CD14-positive monocyte (primary cell): ENCODE measurements around the gene NAXE. TPM values are rescaled to one million over a fixed set of nuclear protein-coding genes. Genes with fewer than 3 reads are reported as not detected.
A peak's percentile ranks its signal among the peaks of the same experiment; 100 is the strongest.

Experiments
- DNase-seq, 3 donors: peaks; one replicate each; pipeline ENCODE4 v3.0.0-alpha.2; 2011 to 2022
- H2AFZ ChIP-seq: 2 replicates; pipeline ENCODE4 v1.6.0; 2012; ENCODE audit warnings: mild to moderate bottlenecking, low read depth, low read length, inconsistent platforms; ENCODE audit not compliant: insufficient read depth, poor library complexity, severe bottlenecking
- H3K27ac ChIP-seq, 2 donors: 1 replicate in 1 of 2; 2 replicates in 1 of 2; pipeline ENCODE4 v1.5.1; 2012 to 2013; ENCODE audit warnings: low read length in 2 of 2, control low read depth in 1 of 2, inconsistent platforms in 1 of 2, low read depth in 1 of 2, mild to moderate bottlenecking in 1 of 2
- H3K27me3 ChIP-seq, 2 donors: one replicate each; pipeline versions ENCODE4 v1.6.0 to v1.6.1; 2011 to 2013; ENCODE audit warnings: low read length in 2 of 2; ENCODE audit not compliant: control insufficient read depth in 2 of 2, insufficient read depth in 2 of 2
- H3K36me3 ChIP-seq, 2 donors: replicated peaks in 1 of 2; 1 replicate in 1 of 2; 2 replicates in 1 of 2; pipeline versions ENCODE4 v1.5.1 to v1.6.1; 2012 to 2013; ENCODE audit warnings: low read length in 2 of 2, control low read depth in 1 of 2, inconsistent platforms in 1 of 2, mild to moderate bottlenecking in 1 of 2; ENCODE audit not compliant: insufficient read depth in 2 of 2, control insufficient read depth in 1 of 2
- H3K4me1 ChIP-seq, 2 donors: 1 replicate in 1 of 2; 2 replicates in 1 of 2; pipeline versions ENCODE4 v1.5.1 to v1.6.1; 2012 to 2013; ENCODE audit warnings: low read length in 2 of 2, control low read depth in 1 of 2, inconsistent platforms in 1 of 2, mild to moderate bottlenecking in 1 of 2, moderate library complexity in 1 of 2; ENCODE audit not compliant: insufficient read depth in 2 of 2, control insufficient read depth in 1 of 2
- H3K4me2 ChIP-seq: replicated peaks from 2 replicates; pipeline ENCODE3; 2012; ENCODE audit warnings: low read length, moderate library complexity, mild to moderate bottlenecking; ENCODE audit not compliant: poor library complexity, severe bottlenecking; ENCODE audit errors: extremely low read depth
- H3K4me3 ChIP-seq, 3 experiments: fragments of 200-600 bp in 1 of 3; sonication (generic) in 1 of 3; replicated peaks in 1 of 3; 1 replicate in 2 of 3; 2 replicates in 1 of 3; pipeline ENCODE4 v1.5.1; 2011 to 2013; ENCODE audit warnings: low read length in 3 of 3, mild to moderate bottlenecking in 3 of 3, control low read depth in 2 of 3, low read depth in 2 of 3, inconsistent platforms in 1 of 3, moderate library complexity in 1 of 3
- H3K79me2 ChIP-seq: 2 replicates; pipeline ENCODE4 v1.6.0; 2012; ENCODE audit warnings: mild to moderate bottlenecking, control low read depth, inconsistent platforms, low read length, moderate library complexity; ENCODE audit not compliant: insufficient read depth
- H3K9ac ChIP-seq: 2 replicates; pipeline ENCODE4 v1.6.0; 2017; ENCODE audit warnings: low read length, mild to moderate bottlenecking; ENCODE audit not compliant: insufficient read depth, poor library complexity, severe bottlenecking
- H3K9me3 ChIP-seq, 2 donors: replicated peaks in 1 of 2; 1 replicate in 1 of 2; 2 replicates in 1 of 2; pipeline versions ENCODE4 v1.5.1 to v1.6.1; 2012 to 2013; ENCODE audit warnings: low read length in 2 of 2, control low read depth in 1 of 2; ENCODE audit not compliant: control insufficient read depth in 1 of 2, insufficient read depth in 1 of 2
- H4K20me1 ChIP-seq: 2 replicates; pipeline ENCODE4 v1.6.0; 2012; ENCODE audit warnings: mild to moderate bottlenecking, low read length, control low read depth, moderate library complexity; ENCODE audit not compliant: insufficient read depth
- H3K27ac Mint-ChIP-seq, 7 donors: one replicate each; pipeline ENCODE4 v1.8.0; 2020; ENCODE audit warnings: mild to moderate bottlenecking in 7 of 7, mixed read lengths in 7 of 7, moderate library complexity in 6 of 7, inconsistent platforms in 2 of 7
- H3K27me3 Mint-ChIP-seq, 3 donors: one replicate each; pipeline ENCODE4 v1.8.0; 2021 to 2022; ENCODE audit warnings: low read depth in 3 of 3, mild to moderate bottlenecking in 3 of 3, mixed read lengths in 3 of 3, moderate library complexity in 3 of 3, inconsistent platforms in 1 of 3
- H3K36me3 Mint-ChIP-seq, 2 donors: one replicate each; pipeline ENCODE4 v1.8.0; 2020; ENCODE audit warnings: mixed read lengths in 2 of 2, inconsistent platforms in 1 of 2, mild to moderate bottlenecking in 1 of 2
- H3K4me1 Mint-ChIP-seq: one replicate; pipeline ENCODE4 v1.8.0; 2020; ENCODE audit warnings: mild to moderate bottlenecking, mixed read lengths
- H3K4me3 Mint-ChIP-seq, 2 donors: one replicate each; pipeline ENCODE4 v1.8.0; 2020; ENCODE audit warnings: mild to moderate bottlenecking in 2 of 2, mixed read lengths in 2 of 2, moderate library complexity in 1 of 2
- H3K9me3 Mint-ChIP-seq, 7 donors: one replicate each; pipeline ENCODE4 v1.8.0; 2020 to 2022; ENCODE audit warnings: mixed read lengths in 7 of 7, mild to moderate bottlenecking in 6 of 7, moderate library complexity in 6 of 7, inconsistent platforms in 2 of 7
- CTCF ChIP-seq: fragments of 200-600 bp; IDR thresholded peaks from one replicate; pipeline ENCODE4 v1.8.0; 2022; ENCODE audit warnings: antibody characterized with exemption, mild to moderate bottlenecking
- WGBS: methylation state at CpG from one replicate; pipeline ENCODE4 v1.1.5; 2013; ENCODE audit warnings: missing lambda C conversion rate; ENCODE audit not compliant: insufficient coverage; 5-methylcytosine and 5-hydroxymethylcytosine counted together
- intact Hi-C, 2 donors: fragments of 100-400 bp; cut with micrococcal nuclease; formaldehyde crosslinking; loops; one replicate each; pipeline versions ENCODE4 v1.15.0 to v1.15.1; 2023
- polyA plus RNA-seq, 3 donors: library from polyadenylated mRNA; depleted of rRNA in 1 of 3; unstranded in 2 of 3; stranded (reverse) in 1 of 3; fragments of 300-500 nt in 2 of 3; fragments of >200 nt in 1 of 3; fragmentation: Illumina TruSeq in 2 of 3; gene quantifications; 1 replicate in 2 of 3; 2 replicates in 1 of 3; pipeline ENCODE4 v1.2.3, GENCODE V29; 2012 to 2021

The NAXE gene
- polyA plus RNA-seq, 3 donors: 23.7 to 81.7 (median 54.9) TPM

DNA sequence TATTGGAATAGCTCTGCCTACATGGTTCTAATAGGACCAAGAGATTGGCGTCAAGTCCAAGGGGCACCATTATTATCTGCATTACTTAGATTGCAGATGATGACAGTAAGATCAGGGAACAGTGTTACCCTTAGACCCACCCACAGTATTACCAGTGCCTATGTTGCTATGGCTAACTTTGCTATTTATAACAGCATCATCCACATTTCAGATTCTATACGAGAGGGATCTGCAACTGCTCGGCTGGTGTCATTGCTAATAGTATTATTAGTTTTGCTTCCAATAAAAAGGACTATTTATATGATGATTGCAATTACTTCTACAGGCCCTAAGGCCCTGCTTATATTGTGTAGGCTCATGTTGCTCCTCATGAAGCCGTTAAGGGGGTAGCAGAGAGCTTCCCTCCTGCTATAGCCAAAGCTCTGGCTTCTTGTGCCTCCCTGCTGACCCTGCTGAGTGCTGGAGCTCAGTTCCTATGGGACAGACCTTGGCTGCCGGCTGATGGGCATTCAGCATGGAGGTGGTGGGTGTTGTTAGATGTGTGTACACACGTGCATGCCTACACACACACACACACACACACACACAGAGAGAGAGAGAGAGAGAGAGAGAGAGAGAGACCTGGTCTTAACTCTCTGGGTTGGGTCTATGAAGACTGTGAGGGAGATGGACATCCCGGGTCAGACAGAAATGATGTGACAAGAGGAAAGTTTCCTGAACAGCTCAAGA is 51.6 kb downstream of the NAXE start:
- no peak for TF ChIP-seq CTCF
- Histone ChIP-seq H3K79me2 (no peaks in the 10 kb centered on the region), H3K27ac (no peak overlapping the region), H2AFZ (no peak overlapping the region), H3K4me2 (no peak overlapping the region), H3K9ac (no peak overlapping the region), H3K4me3 (no peak overlapping the region), H3K9me3 (peaks cover 0 to 26% of the 10 kb centered on the region in 2 donors), H3K27me3 (peaks cover 46 to 98% of the 10 kb centered on the region in 2 donors), H3K36me3 (no peaks in the 10 kb centered on the region), H3K4me1 (peaks cover 0 to 4% of the 10 kb centered on the region in 2 donors), H4K20me1 (no peaks in the 10 kb centered on the region)
- Mint-ChIP-seq H3K27ac (peak overlapping the region in 1 of 7 donors; percentile 41), H3K4me1 (peaks cover 8% of the 10 kb centered on the region), H3K4me3 (peak overlapping the region in 1 of 2 donors; percentile 78), H3K27me3 (peaks cover 89 to 99% (median 95%) of the 10 kb centered on the region in 3 donors), H3K9me3 (peaks cover 0 to 12% (median 3%) of the 10 kb centered on the region in 7 donors), H3K36me3 (peaks cover 3 to 4% of the 10 kb centered on the region in 2 donors)
- intact Hi-C loops: no loop called here
- DNase-seq: no peak
- WGBS: no CpG with 5 or more reads among the region's 7 CpGs

- Histone ChIP-seq H3K4me1 (peaks cover 0 to 4% of the 10 kb centered on the region in 2 donors), H3K9me3 (peaks cover 0 to 26% of the 10 kb centered on the region in 2 donors), H3K36me3 (no peaks in the 10 kb centered on the region), H4K20me1 (no peaks in the 10 kb centered on the region), H3K27me3 (peaks cover 46 to 99% of the 10 kb centered on the region in 2 donors), H2AFZ (no peak overlapping the region), H3K4me3 (no peak overlapping the region), H3K27ac (no peak overlapping the region), H3K79me2 (no peaks in the 10 kb centered on the region), H3K4me2 (no peak overlapping the region), H3K9ac (no peak overlapping the region)
- H3K27ac Mint-ChIP-seq: peak overlapping the region in 1 of 7 donors; percentile 41
- H3K4me3 Mint-ChIP-seq: peak overlapping the region in 1 of 2 donors; percentile 72
- H3K4me1 Mint-ChIP-seq: peaks cover 8% of the 10 kb centered on the region
- DNase-seq: peak in 1 of 3 donors; percentile 41
- peaks cover 3 to 4% of the 10 kb centered on the region in 2 donors for H3K36me3 Mint-ChIP-seq
- intact Hi-C loops: no loop called here
- H3K9me3 Mint-ChIP-seq: peaks cover 0 to 12% (median 3%) of the 10 kb centered on the region in 7 donors
- 2% methylated on average over 7 of the region's 7 CpGs for WGBS
- peaks cover 88 to 99% (median 94%) of the 10 kb centered on the region in 3 donors for H3K27me3 Mint-ChIP-seq
- no peak for TF ChIP-seq CTCF
Observed at GRCh38 chr1:156643778-156644092, 52.2 kb downstream of the NAXE start.

Other genes with a start within 250 kb of the NAXE start
- under 1 TPM in 1 of 3 donors, not detected in 2; 0.08 TPM for gene RHBG, start 222.6 kb upstream of the NAXE start, polyA plus RNA-seq
- gene MEF2D, start 91.0 kb upstream of the NAXE start, polyA plus RNA-seq: 10 to 100 TPM in 1 of 3 donors, 1 to 10 TPM in 2; 4.5 to 66.4 (median 8.0) TPM
- under 1 TPM in 2 of 3 donors, not detected in 1; 0.03 to 0.24 TPM for gene IQGAP3, start 19.2 kb upstream of the NAXE start, polyA plus RNA-seq
- under 1 TPM in 2 of 3 donors, not detected in 1; 0.14 to 0.31 TPM for gene TTC24, start 12.1 kb upstream of the NAXE start, polyA plus RNA-seq
- gene GPATCH4, start 9.7 kb downstream of the NAXE start, polyA plus RNA-seq: 1 to 10 TPM; 2.6 to 5.3 (median 4.9) TPM
- gene HAPLN2, start 27.6 kb downstream of the NAXE start, polyA plus RNA-seq: not detected
- gene BCAN, start 50.3 kb downstream of the NAXE start, polyA plus RNA-seq: not detected
- gene NES, start 85.6 kb downstream of the NAXE start, polyA plus RNA-seq: not detected
- gene CRABP2, start 113.8 kb downstream of the NAXE start, polyA plus RNA-seq: 1 to 10 TPM in 1 of 3 donors, under 1 TPM in 1, not detected in 1; 0.23 to 1.8 TPM
- 10 to 100 TPM in 1 of 3 donors, 1 to 10 TPM in 2; 4.6 to 49.3 (median 4.8) TPM for gene METTL25B, start 136.7 kb downstream of the NAXE start, polyA plus RNA-seq
- gene ISG20L2, start 137.0 kb downstream of the NAXE start, polyA plus RNA-seq: 10 to 100 TPM; 17.2 to 23.5 (median 18.1) TPM
- 10 to 100 TPM; 28.7 to 47.0 (median 38.4) TPM for gene MRPL24, start 149.3 kb downstream of the NAXE start, polyA plus RNA-seq
- gene HDGF, start 159.9 kb downstream of the NAXE start, polyA plus RNA-seq: 10 to 100 TPM; 23.9 to 92.4 (median 49.9) TPM
- gene PRCC, start 175.8 kb downstream of the NAXE start, polyA plus RNA-seq: 10 to 100 TPM; 26.7 to 37.1 (median 29.6) TPM
- under 1 TPM in 2 of 3 donors, not detected in 1; 0.17 to 0.20 TPM for gene SH2D2A, start 225.1 kb downstream of the NAXE start, polyA plus RNA-seq